KG1 (cell line): ENCODE measurements around the gene GLI1.
"Not testable (repeated sequence)": the region's sequence is repeated elsewhere in the genome, so short reads cannot be mapped to it uniquely, and the experiment has no call there.

Experiments used
- DNase-seq: peaks from one replicate; lab custom pipeline; 2025; lab: John Stamatoyannopoulos, UW

GLI1 gene

DNA sequence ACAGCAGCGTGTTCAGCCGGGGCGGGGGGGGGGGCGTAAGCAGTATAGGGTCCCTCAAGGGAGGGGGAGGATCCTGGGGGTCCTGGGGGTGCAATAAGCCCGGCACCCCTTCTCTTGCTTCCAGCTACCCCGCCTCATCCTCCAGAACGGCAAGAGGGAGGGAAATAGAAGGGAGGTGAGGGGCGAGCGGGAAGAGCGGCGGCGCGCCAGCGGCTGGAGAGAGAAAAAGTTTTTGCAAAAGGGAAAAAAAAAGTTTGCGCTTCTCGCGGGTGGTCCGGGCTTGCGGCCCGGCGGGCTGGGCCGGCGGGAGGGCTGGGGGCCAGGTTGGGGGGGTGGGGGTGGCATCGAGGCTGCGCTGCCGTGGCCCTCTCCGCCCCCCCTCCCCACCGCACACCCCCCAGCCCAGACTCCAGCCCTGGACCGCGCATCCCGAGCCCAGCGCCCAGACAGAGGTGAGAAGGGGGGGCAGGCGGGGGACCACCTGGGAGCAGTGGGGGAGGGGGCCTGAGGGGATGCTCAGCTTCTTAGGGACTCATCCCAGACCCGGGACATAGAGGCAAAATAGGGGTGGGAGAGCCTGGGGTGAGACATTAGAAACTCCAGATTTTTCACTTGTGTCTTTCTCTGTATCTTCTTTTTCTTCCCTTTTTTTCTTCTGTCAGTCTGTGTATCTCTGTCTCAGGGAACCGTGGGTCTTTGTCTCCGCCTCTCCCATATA is at the start of gene GLI1:
TSS of gene GLI1 (plus strand) at position 36 of the 718 bp plus-strand sequence. CDS start 3,907 bp downstream, outside the sequence.
- DNase-seq: no peak

DNA sequence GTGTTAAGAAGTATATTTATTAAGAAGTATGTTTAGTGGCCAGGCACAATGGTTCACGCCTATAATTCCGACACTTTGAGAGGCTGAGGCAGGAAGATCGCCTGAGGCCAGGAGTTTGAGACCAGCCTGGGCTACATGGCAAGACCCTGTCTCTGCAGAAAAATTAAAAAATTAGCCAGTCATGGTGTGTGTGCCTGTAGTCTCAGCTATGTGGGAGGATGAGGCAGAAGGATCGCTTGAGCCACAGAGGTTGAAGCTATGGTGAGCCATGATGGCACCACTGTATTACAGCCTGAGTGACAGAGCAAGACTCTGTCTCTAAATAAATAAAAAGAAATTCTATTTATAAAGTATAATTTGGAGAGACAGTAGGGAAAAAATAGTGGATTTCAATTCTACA is 49.1 kb upstream of the GLI1 start:
- no peak for DNase-seq

DNA sequence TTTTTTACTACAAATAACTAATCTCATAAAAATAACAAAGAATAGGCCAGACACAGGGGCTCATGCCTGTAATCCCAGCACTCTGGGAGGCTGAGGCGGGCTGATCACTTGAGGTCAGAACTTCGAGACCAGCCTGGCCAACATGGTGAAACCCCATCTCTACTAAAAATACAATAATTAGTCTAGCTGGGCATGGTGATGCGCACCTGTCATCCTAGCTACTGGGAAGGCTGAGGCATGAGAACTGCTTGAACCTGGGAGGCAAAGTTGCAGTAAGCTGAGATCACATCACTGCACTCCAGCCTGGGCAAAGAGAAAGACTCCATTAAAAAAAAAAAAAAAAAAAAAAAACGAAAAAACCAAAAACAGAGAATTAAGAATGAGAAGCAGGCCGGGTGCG is 45.4 kb upstream of the GLI1 start:
- DNase-seq: not testable (repeated sequence)

DNA sequence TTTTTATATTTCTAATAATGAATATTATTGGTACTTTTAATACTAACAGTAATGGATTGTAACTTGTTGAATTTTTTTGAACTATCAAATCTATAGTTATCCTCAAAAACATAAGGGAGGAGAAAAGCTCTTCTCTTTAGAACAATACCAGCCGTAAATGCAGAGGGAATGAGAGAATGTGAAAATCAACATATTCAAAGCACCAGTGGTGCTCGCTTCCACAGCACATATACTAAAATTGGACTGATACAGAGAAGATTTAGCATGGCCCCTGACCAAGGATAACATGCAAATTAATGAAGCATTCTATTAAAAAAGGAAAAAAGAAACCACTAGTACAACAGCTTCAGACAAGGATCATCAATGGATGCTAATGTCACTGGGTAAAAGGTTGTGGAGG is 44.5 kb upstream of the GLI1 start:
- DNase-seq: no peak

DNA sequence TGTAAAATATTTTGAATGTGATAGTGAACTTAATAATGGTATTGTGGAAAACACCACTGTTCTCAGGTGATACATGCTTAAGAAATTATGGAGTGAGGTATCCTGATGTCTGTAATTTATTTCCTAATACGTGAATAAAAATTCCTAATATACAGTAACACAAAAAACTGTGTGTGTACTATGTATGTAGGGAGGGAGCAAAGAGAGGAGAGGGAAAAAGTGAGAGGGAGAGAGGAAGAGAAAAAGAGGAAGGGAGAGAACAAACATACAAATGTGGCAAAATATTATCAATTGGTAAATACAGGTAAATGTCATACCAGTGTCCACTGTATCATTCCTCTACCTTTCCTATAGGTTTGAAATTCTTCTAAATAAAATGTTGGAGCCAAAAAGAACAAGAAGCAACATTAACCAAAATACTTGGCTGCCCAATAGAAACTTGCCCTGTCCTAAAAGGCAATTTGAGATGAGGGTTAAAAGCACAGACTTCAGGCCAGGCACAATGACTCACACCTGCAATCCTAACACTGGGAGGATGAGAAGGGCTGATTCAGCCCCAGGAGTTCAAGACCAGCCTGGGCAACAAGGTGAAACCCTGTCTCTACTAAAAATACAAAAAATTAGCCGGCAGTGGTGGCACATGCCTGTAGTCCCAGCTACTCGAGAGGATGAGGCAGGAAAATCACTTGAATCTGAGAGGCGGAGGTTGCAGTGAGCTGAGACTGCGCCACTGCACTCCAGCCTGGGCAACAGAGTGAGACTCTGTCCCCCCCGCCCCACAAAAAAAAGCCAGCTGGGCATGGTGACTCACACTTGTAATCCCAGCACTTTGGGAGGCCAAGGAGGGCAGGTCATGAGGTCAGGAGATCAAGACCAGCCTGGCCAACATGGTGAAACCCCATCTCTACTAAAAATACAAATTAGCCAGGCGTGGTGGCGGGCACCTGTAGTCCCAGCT is 43.3 kb upstream of the GLI1 start:
- no peak for DNase-seq

DNA sequence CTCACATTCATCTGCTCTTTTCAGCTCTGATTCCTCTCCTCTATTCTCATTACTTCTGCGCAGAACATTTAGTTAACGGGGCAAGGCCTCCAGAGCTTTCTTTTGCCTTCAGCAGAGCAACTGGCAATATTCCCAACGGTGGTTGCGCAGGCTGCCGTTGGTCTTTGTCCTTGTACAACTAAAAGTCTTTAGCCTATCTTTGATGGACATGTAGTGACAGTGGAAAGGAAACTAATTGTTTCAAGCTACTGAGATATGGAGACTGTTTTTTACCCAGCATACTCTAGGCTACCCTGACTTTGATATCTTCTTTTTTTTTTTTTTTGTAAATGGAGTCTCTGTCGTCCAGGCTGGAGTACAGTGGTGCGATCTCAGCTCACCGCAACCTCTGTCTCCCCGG is 41.3 kb upstream of the GLI1 start:
- DNase-seq: no peak

DNA sequence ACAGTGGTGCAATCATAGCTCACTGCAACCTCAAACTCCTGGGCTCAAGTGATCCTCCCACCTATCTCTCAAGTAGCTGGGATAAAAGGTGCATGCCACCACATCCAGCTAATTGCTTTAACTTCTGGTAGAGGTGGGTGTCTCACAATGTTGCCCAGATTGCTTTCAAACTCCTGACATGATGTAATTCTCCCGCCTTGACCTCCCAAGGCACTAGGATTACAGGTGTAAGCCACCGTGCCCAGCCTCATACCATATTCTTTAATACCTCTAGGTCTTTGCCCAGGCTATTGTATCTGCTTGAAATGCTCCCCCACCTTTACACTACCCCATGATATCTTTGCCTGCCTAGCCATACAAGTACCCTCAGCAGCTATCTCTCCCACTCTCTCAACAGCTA is 40.1 kb upstream of the GLI1 start:
- no peak for DNase-seq

DNA sequence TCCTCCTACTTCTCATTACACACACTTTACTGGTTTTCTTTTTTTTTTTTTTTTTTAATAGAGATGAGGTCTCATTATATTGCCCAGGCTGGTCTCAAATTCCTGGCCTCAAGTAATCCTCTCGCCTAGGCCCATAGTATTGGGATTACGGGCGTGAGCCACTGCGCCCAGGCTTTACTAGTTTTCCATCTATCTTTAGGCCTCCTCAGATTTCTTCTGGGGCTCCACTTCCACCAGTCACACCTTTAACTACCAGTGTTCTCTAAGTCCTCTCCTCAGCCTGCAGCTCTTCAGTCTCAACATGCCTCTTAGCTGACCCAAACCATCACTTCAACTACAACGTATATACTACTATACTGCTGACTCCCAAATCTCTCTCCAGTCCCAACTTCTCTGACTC is 39.1 kb upstream of the GLI1 start:
- no peak for DNase-seq

DNA sequence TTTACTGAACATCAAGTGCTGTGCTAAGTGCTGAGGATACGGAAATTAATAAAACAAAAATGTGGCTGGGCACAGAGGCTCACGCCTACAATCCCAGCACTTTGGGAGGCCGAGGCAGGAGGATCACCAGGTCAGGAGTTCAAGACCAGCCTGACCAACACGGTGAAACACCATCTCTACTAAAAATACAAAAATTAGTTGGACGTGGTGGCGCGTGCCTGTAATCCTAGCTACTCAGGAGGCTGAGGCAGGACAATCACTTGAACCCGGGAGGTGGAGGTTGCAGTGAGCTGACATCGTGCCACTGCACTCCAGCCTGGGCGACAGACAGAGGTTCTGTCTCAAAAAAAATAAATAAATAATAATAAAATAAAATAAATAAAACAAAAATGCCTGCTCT is 32.6 kb upstream of the GLI1 start:
- not testable (repeated sequence) for DNase-seq

DNA sequence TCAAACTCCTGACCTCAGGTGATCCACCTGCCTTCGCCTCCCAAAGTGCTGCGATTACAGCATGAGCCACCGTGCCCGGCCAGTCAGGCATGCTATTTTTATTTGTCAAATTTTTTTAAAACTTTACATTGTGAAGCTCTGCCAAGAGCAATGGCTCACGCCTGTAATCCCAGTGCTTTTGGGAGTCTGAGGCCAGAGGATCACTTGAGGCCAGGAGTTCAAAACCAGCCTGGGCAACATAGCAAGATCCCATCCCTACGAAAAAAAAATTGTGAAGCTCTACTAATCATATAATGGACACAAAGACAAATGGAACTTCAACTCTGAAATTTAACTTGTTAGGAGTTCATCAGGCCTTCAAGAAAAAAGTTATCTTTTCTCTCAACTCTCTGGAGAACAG is 30.6 kb upstream of the GLI1 start:
- DNase-seq: no peak

DNA sequence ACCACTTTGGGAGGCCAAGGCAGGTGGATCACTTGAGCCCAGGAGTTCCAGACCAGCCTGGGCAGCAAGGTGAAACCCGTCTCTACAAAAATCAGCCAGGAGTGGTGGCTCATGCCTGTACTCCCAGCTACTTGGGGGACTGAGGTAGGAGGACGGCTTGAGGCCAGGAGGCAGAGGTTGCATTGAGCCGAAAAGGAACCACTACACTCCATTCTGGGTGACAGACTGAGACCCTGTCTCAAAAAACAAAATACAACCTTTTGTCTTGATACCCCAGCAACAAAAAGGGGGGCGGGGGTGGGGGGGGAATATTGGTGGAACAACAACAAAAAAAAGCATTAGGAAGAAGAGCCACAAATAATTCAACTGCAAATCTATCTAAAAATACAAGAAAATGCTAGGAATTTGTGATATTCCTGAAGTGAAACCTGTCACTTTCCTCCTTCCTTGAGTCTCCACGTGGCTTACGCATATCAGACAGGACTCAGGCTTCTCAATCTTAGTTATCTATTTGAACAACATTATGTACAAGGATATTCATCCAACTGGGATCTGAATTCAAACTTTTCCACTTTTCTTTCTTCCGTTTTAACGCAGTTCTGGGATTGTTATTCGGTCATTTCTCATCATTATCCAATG is 30.0 kb upstream of the GLI1 start:
- DNase-seq: no peak

DNA sequence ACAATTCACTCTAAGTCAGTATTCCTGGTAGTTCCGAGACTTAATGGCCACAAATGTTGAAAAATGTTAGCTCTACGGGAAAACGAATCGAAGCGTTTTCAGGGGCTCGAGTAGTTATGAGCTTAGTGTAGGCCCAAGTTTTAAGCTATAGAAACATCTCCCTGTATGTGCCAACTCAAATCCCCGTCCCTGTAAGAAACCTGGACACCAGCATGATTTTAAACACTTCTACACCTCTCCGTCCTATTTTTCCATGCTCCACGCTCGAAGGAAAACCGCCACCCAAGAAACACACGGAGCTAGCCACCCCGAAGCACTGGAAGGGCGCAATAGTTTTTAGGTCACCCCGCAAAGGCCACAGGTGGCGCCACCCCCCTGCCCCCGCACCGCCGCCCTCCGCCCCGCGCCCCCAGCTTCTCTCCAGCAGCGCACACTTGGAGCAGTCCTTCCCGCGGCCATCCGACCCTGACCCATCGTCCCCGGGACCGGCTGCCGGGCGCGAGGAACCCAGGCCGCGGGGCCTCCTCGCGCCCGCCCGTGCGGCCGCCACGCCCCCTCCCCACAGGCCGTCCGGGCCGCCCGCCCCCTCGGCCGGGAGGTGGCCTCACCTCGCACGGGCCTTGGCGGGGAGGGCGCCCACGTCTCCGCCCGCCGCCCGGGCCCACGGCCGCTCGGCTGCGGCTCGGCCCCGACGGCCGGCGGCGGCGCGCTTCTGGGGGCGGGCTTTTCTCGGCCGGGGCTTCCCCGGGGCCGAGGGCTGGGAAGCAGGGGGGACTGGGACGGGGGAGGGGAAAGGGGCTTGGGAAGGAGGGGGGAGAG is 29.3 kb upstream of the GLI1 start:
- no peak for DNase-seq

DNA sequence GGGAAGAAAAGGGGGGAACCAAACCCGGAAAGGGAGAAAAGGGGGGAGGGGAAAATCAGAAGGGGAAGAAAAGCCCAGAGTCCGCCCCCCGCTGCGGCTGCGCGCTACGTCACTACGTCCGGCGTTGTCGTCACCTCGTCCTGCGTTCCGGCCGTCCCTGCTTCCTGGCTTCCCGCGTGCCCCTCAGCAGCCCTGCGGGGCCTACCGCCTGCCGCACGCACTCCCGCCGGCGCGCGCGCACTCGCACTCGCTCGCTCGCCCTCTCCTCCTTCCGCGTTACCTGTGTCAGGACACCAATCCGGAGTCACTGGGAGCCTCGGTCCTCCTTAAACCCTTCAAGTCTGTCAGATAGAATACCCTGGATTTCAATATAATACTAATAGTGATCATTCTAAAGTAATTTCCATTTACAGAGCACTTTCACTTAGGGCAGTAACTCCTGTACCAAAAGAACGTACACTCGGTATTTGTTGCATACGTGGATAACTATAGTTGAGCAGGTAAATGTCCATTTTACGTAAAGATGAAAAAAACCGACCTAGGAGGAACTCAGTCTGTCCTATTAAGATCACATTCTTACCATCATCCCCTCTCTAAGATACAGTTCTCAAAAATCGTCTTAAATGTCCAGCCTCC is 28.5 kb upstream of the GLI1 start, which contains the start of gene R3HDM2:
TSS of gene R3HDM2 (minus strand) at position 113 of the 636 bp plus-strand sequence. CDS start 120,615 bp downstream, outside the sequence.
- peak; percentile 76 for DNase-seq

DNA sequence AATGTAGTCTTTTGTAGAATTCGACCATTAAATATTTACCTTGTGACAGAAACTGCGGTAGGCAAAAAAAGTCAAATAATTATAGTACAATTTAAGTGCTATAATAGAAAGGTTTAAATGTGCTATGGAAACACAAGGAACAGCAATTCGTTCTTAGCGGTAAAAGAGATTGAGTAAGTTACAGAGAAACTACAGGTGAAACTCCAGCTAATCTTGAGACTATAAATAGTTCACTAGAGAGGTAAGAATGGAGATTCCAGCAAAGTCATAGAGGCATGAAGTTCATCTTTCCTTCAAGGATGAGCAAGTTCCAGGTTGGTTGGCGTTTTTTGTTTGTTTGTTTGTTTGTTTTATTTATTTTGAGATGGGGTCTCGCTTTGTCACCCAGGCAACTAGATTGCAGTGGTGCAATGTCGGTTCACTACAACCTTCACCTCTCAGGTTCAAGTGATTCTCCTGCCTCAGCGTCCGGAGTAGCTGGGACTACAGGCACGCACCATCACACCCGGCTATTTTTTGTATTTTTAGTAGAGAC is 27.9 kb upstream of the GLI1 start:
- DNase-seq: no peak

DNA sequence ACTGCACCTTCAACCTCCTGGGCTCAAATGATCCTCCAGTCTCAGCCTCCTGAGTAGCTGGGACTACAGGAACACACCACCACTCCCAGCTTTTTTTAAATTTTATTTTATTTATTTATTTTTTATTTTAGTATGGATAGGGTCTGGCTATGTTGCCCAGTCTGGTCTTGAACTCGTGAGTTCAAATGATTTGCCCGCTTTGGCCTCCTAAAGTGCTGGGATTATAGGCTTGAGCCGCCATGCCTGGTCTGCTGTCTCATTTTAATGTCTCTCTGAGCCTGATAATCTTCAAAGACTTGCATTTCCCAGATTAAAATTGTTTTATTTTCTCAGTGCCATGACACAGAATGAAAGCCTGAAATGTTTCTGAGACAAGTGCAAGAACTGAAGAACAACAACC is 26.2 kb upstream of the GLI1 start:
- DNase-seq: no peak

DNA sequence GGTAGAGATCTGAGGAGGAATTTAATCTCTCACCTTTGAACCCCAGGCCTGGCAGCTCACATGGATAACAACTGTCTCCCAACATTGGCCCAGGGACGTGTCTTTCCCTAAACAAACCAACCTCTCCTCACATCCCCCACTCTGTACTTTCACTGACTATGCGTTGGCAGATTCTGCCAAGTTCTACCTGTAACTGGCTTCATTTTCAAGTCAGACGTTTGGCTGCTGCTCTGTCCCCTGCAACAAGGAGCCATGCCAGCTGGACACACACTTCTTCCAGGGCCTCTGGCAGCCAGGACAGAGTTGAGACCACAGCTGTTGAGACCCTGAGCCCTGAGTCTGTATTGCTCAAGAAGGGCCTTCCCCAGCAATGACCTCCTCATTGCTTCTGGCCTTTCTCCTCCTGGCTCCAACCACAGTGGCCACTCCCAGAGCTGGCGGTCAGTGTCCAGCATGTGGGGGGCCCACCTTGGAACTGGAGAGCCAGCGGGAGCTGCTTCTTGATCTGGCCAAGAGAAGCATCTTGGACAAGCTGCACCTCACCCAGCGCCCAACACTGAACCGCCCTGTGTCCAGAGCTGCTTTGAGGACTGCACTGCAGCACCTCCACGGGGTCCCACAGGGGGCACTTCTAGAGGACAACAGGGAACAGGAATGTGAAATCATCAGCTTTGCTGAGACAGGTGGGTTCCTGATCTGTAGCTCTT is 24.9 kb upstream of the GLI1 start, which contains the start of gene INHBC:
TSS of gene INHBC (plus strand) at position 268 of the 707 bp plus-strand sequence. CDS start at position 371, 103 bp downstream.
- DNase-seq: no peak

DNA sequence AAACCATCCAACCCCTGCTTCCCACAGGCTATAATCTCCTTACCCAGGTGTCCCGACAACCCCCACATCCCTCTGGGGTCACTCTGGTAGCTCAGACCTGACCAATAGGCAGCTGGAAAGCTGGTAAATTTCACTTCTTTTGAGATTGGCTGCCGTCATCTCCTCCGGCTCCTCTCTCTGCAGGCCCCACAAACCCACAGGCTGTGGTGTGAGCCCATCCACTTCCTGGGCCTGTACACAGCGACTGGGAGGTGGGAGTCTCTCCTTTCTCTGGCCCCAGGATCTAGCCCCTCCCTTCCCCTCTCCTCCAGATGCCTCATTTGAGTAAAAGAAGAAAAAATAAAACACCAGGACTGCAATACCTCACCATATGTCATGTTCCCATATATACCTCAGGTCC is 24.3 kb upstream of the GLI1 start:
- no peak for DNase-seq

DNA sequence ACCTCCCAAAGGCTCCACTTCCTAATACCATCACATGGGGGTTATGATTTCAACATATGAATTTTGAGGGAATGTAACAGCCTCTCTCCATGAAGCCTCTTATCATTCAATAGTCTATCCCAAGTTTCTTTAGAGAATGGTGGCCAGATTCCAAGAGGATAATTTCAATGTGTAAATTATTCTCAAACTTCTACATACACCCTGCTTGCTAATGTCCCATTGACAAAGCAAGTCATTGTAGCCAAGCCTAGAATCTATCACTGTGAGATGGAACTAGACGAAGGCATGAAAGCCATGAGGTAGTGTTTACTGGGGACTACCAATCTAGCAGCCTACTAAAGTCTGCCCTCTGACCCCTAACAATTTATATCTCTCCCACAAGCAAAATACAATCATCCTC is 21.2 kb upstream of the GLI1 start:
- DNase-seq: no peak

DNA sequence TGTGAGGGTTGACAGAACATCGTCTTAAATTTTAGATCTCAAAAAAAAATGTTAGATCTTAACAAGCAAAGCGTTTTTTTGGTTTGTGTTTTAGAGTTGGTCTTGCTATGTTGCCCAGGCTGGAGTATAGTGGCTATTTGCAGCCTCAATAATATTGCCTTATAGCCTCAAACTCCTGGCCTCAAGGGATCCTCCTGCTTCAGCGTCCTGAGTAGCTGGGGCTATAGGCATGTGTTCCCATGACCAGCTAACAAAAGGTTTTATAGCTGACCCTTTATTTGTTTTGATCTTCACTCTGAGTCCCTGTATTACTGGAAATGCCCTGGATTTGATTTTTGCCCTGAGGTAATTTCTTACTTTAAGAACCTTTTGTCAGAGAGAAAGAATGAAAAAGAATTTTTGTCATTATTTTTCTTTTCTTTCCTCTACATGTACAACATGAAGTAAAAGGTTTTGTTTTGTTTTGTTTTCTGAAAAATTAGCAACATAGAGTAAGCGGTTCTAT is 19.8 kb upstream of the GLI1 start:
- no peak for DNase-seq

DNA sequence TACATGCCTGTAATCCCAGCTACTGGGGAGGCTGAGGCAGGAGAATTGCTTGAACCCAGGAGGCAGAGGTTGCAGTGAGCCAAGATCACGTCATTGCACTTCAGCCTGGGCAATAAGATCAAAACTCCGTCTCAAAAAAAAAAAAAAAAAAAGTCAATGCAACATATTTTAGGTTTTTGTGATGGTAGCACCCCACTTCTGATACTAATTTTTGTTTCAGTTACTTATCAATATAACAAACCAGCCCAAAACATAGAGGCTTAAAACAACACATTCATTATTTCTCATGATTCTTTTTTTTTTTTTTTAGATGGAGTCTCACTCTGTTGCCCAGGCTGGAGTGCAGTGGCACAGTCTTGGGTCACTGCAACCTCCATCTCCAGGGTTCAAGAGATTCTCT is 18.2 kb upstream of the GLI1 start:
- DNase-seq: not testable (repeated sequence)
